Breast epithelium (tissue), 4 donors: ENCODE results near the gene NXNL1. TPM values are rescaled to one million over a fixed set of nuclear protein-coding genes. Genes with fewer than 3 reads are reported as not detected.

Experiments used
- DNase-seq, 2 donors: peaks; one replicate each; pipeline ENCODE4 v3.0.0-alpha.2; 2019; ENCODE audit warnings: low spot score in 2 of 2
- H3K27ac ChIP-seq, 2 donors: fragments of 200-600 bp; sonication (generic) in 1 of 2; one replicate each; pipeline ENCODE4 v1.5.1; 2016 to 2019; ENCODE audit warnings: mild to moderate bottlenecking in 1 of 2
- H3K27me3 ChIP-seq, 2 donors: fragments of 200-600 bp; sonication (generic) in 1 of 2; one replicate each; pipeline versions ENCODE4 v1.5.1 to v1.6.0; 2017 to 2019; ENCODE audit warnings: control low read depth in 1 of 2, mild to moderate bottlenecking in 1 of 2
- H3K36me3 ChIP-seq: fragments of 200-600 bp; one replicate; pipeline ENCODE4 v1.5.1; 2019
- H3K4me1 ChIP-seq, 2 donors: fragments of 200-600 bp; sonication (generic); one replicate each; pipeline ENCODE4 v1.5.1; 2016 to 2019; ENCODE audit warnings: control low read depth in 1 of 2
- H3K4me3 ChIP-seq, 3 donors: fragments of 200-600 bp; sonication (generic); 1 replicate in 2 of 3; 2 replicates in 1 of 3; pipeline ENCODE4 v1.5.1; 2016 to 2019; ENCODE audit warnings: mild to moderate bottlenecking in 3 of 3, moderate library complexity in 2 of 3
- H3K9me3 ChIP-seq, 2 donors: fragments of 200-600 bp; sonication (generic) in 1 of 2; one replicate each; pipeline ENCODE4 v1.5.1; 2016 to 2019; ENCODE audit warnings: control low read depth in 1 of 2
- POLR2A ChIP-seq: fragments of 450-650 bp; IDR thresholded peaks from one replicate; pipeline ENCODE4 v1.6.1; 2016; ENCODE audit warnings: antibody characterized with exemption, mild to moderate bottlenecking, moderate library complexity
- POLR2AphosphoS5 ChIP-seq, 3 donors: sonication (generic); formaldehyde crosslinking; IDR thresholded peaks; one replicate each; pipeline ENCODE4 v1.6.1; 2017; ENCODE audit warnings: antibody characterized with exemption in 3 of 3
- intact Hi-C: fragments of 100-400 bp; cut with DNase I; formaldehyde crosslinking; loops from one replicate; pipeline ENCODE4 v1.15.1; 2023; ENCODE audit warnings: low total_unique reads
- total RNA-seq, 3 donors: library from RNA; depleted of rRNA; stranded (reverse); fragments of >200 nt; gene quantifications; one replicate each; pipeline ENCODE4 v1.1.0, GENCODE V29; 2016
- TF ChIP-seq, protein P1 (sequence below), 3 donors: fragments of 450-650 bp; IDR thresholded peaks; one replicate each; pipeline ENCODE4 v1.5.1; 2016 to 2017; ENCODE audit warnings: antibody characterized with exemption in 3 of 3, mild to moderate bottlenecking in 3 of 3, moderate library complexity in 3 of 3

Gene NXNL1
- total RNA-seq, 3 donors from 2014 or later, result 0.64 TPM; not detected in 2

DNA sequence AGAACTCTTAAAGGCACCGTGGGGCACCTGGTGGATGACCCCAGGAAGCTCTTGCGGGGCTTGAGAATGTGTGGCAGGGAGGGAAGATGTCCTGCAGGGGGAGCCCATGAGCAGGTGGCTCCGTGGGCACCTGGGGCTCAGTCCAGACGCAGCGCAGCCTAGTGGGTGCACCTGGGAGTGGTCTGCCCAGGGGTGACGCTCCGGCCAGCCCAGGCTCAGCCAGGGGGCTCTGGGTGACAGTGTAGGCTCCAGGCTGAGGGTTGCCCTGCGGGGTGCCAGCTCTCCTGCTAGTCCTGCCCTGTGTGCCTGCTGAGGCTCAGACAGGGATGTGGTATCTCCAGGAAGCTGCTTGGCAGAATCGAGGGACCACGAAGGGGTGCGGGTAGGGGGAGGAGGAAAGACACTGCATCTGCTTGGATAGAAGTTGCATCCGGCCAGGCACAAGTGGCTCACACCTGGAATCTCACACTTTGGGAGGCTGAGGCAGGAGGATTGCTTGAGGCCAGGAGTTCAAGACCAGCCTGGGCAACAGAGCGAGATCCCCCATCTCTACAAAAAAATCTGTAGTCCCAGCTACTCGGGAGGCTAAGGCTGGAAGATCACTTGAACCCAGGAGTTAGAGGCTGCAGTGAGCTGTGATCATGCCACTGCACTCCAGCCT is 35.7 kb upstream of the NXNL1 start:
- Histone ChIP-seq H3K9me3 (no peaks in the 10 kb centered on the region), H3K36me3 (no peaks in the 10 kb centered on the region), H3K27me3 (no peaks in the 10 kb centered on the region), H3K4me3 (no peak overlapping the region), H3K4me1 (no peaks in the 10 kb centered on the region), H3K27ac (peak overlapping the region in 1 of 2 donors; percentile 53)
- intact Hi-C loops, result no loop called here
- TF ChIP-seq, protein P1, sequence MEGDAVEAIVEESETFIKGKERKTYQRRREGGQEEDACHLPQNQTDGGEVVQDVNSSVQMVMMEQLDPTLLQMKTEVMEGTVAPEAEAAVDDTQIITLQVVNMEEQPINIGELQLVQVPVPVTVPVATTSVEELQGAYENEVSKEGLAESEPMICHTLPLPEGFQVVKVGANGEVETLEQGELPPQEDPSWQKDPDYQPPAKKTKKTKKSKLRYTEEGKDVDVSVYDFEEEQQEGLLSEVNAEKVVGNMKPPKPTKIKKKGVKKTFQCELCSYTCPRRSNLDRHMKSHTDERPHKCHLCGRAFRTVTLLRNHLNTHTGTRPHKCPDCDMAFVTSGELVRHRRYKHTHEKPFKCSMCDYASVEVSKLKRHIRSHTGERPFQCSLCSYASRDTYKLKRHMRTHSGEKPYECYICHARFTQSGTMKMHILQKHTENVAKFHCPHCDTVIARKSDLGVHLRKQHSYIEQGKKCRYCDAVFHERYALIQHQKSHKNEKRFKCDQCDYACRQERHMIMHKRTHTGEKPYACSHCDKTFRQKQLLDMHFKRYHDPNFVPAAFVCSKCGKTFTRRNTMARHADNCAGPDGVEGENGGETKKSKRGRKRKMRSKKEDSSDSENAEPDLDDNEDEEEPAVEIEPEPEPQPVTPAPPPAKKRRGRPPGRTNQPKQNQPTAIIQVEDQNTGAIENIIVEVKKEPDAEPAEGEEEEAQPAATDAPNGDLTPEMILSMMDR (IDR thresholded peaks at IDR 0.05), result peak; percentile 64 to 75 (median 72)
- TF ChIP-seq POLR2A, result no peak
- no peak for DNase-seq

DNA sequence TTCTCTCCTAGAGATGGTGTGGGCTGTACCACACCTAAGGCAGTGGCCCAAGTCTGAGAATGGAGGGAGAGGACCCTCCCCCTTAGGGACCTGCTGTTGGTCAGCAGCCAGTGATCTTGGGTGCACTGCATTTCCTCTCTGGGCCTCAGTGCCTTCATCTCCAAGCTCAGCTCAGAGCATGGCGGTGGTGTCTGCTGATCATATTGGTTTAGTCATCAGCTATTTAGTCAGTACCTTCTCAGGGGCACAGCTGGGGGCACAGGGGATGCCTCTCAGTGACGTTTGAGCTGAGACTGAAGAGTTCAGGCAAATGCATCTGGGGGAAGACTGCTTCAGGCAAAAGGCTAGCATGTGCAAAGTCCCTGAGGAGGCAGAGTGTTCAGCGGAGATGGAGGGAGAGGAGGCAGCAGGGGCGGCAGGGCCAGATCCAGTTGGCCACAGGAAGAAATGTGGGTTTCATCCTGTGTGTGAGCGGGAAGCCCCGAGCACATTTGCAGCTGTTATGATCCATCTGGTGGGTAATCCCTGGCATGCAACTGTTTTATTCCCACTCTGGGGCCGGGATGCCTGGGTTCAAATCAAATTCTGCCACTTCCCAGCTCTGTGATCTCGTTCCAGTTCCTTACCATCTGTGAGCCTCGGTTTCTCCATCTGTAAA is 35.0 kb upstream of the NXNL1 start:
- no peak overlapping the region for H3K27ac ChIP-seq
- H3K9me3 ChIP-seq, result no peaks in the 10 kb centered on the region
- H3K4me3 ChIP-seq, result no peak overlapping the region
- no peak for DNase-seq
- TF ChIP-seq POLR2A, result no peak
- TF ChIP-seq, protein P1 (IDR thresholded peaks at IDR 0.05), result no peak
- TF ChIP-seq POLR2AphosphoS5 (IDR thresholded peaks at IDR 0.05), result no peak
- H3K36me3 ChIP-seq, result no peaks in the 10 kb centered on the region
- no peaks in the 10 kb centered on the region for H3K4me1 ChIP-seq
- no peaks in the 10 kb centered on the region for H3K27me3 ChIP-seq
- intact Hi-C loops, result no loop called here

DNA sequence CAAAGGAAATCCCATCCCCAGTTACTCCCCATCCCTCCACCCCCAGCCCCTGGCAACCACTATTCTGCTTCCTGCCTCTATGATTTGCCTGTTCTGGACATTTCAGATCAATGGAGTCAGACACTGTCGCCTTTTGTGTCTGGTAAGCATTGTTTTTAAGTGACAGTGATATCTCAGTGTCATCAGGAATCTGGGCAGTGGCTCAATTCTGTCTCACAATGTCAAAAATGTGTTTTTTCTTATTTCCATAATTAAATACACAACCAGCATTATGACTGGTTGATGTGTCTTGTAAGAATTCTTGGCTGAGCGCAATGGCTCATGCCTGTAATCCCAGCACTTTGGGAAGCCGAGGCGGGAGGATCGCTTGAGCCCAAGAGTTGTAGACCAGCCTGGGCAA is 30.6 kb upstream of the NXNL1 start:
- Histone ChIP-seq H3K36me3 (no peaks in the 10 kb centered on the region), H3K27ac (no peak overlapping the region), H3K9me3 (no peaks in the 10 kb centered on the region), H3K27me3 (no peaks in the 10 kb centered on the region), H3K4me1 (no peaks in the 10 kb centered on the region), H3K4me3 (no peak overlapping the region)
- no peak for DNase-seq
- intact Hi-C loops, result no loop called here
- TF ChIP-seq POLR2A (no peak), POLR2AphosphoS5 (IDR thresholded peaks at IDR 0.05) (no peak)

DNA sequence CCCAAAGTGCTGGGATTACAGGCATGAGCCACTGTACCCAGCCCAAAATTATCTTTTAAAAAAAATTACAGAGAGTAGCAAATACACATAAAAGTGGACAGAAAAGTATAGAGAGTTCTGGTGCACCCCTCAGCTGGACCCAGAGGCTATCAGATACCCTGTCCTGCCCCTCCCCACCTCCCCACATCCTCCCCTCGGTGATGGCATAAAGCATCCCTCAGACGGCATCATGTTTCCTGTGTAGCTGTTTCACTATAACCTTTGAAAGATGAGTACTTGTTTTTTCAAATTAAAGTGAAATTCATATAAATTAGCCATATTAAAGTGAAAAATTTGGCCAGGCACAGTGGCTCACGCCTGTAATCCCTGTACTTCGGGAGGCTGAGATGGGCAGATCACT is 29.7 kb upstream of the NXNL1 start:
- Histone ChIP-seq H3K4me3 (no peak overlapping the region), H3K27me3 (no peaks in the 10 kb centered on the region), H3K4me1 (no peaks in the 10 kb centered on the region), H3K36me3 (no peaks in the 10 kb centered on the region), H3K9me3 (no peaks in the 10 kb centered on the region), H3K27ac (no peak overlapping the region)
- DNase-seq, result no peak
- intact Hi-C loops, result no loop called here
- TF ChIP-seq, protein P1 (IDR thresholded peaks at IDR 0.05), result no peak
- no peak for TF ChIP-seq POLR2A
- no peak for TF ChIP-seq POLR2AphosphoS5 (IDR thresholded peaks at IDR 0.05)

DNA sequence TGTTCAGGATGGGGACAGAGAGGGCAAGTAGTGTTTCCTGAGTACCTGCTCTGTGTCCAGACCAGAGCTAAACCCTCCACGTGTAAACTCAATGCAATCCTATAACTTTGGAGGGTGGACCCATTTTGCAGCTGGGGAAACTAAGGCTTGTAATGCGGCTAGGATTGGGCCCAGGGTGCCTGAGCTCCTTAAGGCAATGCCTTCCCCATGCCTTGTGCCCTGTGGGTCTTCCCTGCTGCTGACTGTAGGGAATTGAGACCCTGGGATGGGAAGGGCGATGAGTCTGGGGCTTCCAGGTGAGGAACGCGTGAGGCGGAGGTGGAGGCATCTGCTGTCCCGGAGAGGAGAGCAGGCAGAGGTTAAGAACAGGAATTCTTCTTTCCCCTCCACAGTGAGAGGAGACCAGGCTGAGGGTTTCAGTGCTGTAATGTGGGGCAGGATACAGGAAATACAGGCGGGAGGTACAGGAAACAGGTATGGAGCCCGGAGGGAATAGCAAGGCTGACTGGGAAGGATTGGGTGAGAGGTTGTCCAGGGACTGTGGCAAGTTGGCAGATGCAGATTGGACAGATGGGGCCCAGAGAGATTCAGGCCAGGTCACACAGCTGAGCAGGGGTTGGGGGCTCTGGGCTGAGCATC is 28.8 kb upstream of the NXNL1 start:
- Histone ChIP-seq H3K4me3 (peak overlapping the region in 1 of 3 donors; percentile 35), H3K27me3 (no peaks in the 10 kb centered on the region), H3K9me3 (no peaks in the 10 kb centered on the region), H3K4me1 (no peaks in the 10 kb centered on the region), H3K36me3 (no peaks in the 10 kb centered on the region), H3K27ac (peak overlapping the region in 1 of 2 donors; percentile 75)
- TF ChIP-seq, protein P1 (IDR thresholded peaks at IDR 0.05), result no peak
- TF ChIP-seq POLR2AphosphoS5 (IDR thresholded peaks at IDR 0.05) (no peak), POLR2A (no peak)
- intact Hi-C loops, result no loop called here
- DNase-seq, result no peak
